Panc1 (cell line): ENCODE data around the gene ICA1. TPM values are rescaled to one million over a fixed set of nuclear protein-coding genes. Genes with fewer than 3 reads are reported as not detected.

Experiments used
- ATAC-seq: fragments of 200-7000 bp; cut with Tn5 transposase; 2 replicates; pipeline ENCODE4 v1.9.1; 2020; ENCODE audit warnings: mild to moderate bottlenecking, moderate library complexity
- BruUV-seq: library from RNA; stranded (reverse); fragments of 400-500 nt; replicated peaks from 2 replicates; lab custom pipeline; 2021; lab: Mats Ljungman, UMichigan
- CTCF ChIA-PET: fragments of 300-600 bp; sonication (Branson Sonifier 250); formaldehyde crosslinking; loops from one replicate; lab custom pipeline; 2022; ENCODE audit warnings: antibody characterized with exemption; lab: Charles Lee
- POLR2A ChIA-PET: fragments of 300-600 bp; sonication (Branson Sonifier 250); formaldehyde crosslinking; loops from one replicate; lab custom pipeline; 2022; ENCODE audit warnings: antibody characterized with exemption; lab: Charles Lee
- DNase-seq: peaks from one replicate; pipeline ENCODE4 v3.0.0-alpha.2; 2010; ENCODE audit warnings: low read depth, low spot score
- H3K27ac ChIP-seq: 2 replicates; pipeline ENCODE4 v1.5.1; 2011; ENCODE audit warnings: mild to moderate bottlenecking, low read length, inconsistent platforms
- H3K27me3 ChIP-seq: fragments of 200-500 bp; sonication (Bioruptor generic); 2 replicates; pipeline ENCODE4 v1.6.0; 2014; ENCODE audit warnings: low read length, inconsistent platforms; ENCODE audit not compliant: control insufficient read depth, insufficient read depth
- H3K36me3 ChIP-seq: fragments of 200-500 bp; sonication (Bioruptor generic); 2 replicates; pipeline ENCODE4 v1.5.1; 2014; ENCODE audit warnings: inconsistent platforms, mild to moderate bottlenecking, low read length, moderate library complexity; ENCODE audit not compliant: control insufficient read depth, insufficient read depth
- H3K4me1 ChIP-seq: 2 replicates; pipeline ENCODE4 v1.5.1; 2011; ENCODE audit warnings: inconsistent platforms, mild to moderate bottlenecking, low read length, moderate library complexity; ENCODE audit not compliant: control insufficient read depth, insufficient read depth
- H3K4me3 ChIP-seq, 2 experiments: 2 replicates each; pipeline ENCODE4 v1.5.1; 2011 to 2012; ENCODE audit warnings: low read depth in 2 of 2, low read length in 2 of 2, mild to moderate bottlenecking in 2 of 2, inconsistent platforms in 1 of 2, moderate library complexity in 1 of 2
- H3K9me3 ChIP-seq: fragments of 200-500 bp; sonication (Bioruptor generic); 2 replicates; pipeline ENCODE4 v1.5.1; 2014; ENCODE audit warnings: low read depth, mild to moderate bottlenecking, inconsistent platforms, low read length, moderate library complexity; ENCODE audit not compliant: control insufficient read depth, insufficient read depth
- CTCF ChIP-seq: fragments of 450-650 bp; IDR thresholded peaks from 2 replicates; pipeline ENCODE4 v1.5.1; 2017; ENCODE audit warnings: mild to moderate bottlenecking
- POLR2AphosphoS5 ChIP-seq: IDR thresholded peaks from 2 replicates; pipeline ENCODE4 v1.6.1; 2012; ENCODE audit warnings: mild to moderate bottlenecking, low read depth, low read length, moderate library complexity
- REST ChIP-seq, 2 experiments: IDR thresholded peaks; 2 replicates each; pipeline ENCODE4 v1.6.1; 2011 to 2012; ENCODE audit warnings: low read depth in 2 of 2, control low read depth in 1 of 2, low read length in 1 of 2, mild to moderate bottlenecking in 1 of 2, moderate library complexity in 1 of 2; ENCODE audit not compliant: insufficient read depth in 1 of 2
- SIN3A ChIP-seq: IDR thresholded peaks from 2 replicates; pipeline ENCODE4 v1.6.1; 2012; ENCODE audit warnings: low read depth, mild to moderate bottlenecking, low read length, moderate library complexity, borderline replicate concordance; ENCODE audit not compliant: insufficient read depth
- TCF7L2 ChIP-seq: IDR thresholded peaks from 2 replicates; pipeline ENCODE4 v1.6.1; 2011; ENCODE audit warnings: mild to moderate bottlenecking, low read depth, low read length, inconsistent platforms
- in situ Hi-C: cut with HindIII; loops from 2 replicates; pipeline ENCODE4 v1.10.0; 2016; ENCODE audit warnings: low sequenced_read_pairs, low pct_unique_long_range_greater_than_20kb
- intact Hi-C: fragments of 100-400 bp; cut with micrococcal nuclease; formaldehyde crosslinking; loops from one replicate; pipeline ENCODE4 v1.10.0; 2022; ENCODE audit not compliant: unreplicated experiment
- total RNA-seq: library from RNA; stranded (reverse); gene quantifications from one replicate; pipeline ENCODE4 v1.2.1, GENCODE V29; 2021; ENCODE audit not compliant: unreplicated experiment

ICA1 gene
- total RNA-seq, 1 experiment from 2014 or later = 1.1 TPM

GRCh38 chr7:8134089-8134733 is 127.8 kb downstream of the ICA1 start:
- DNase-seq (no peak), ATAC-seq (no peak)
- no peak overlapping the region for H3K27ac ChIP-seq
- ChIA-PET CTCF (no interaction called here), POLR2A (no interaction called here)
- no peaks in the 10 kb centered on the region for H3K9me3 ChIP-seq
- intact Hi-C loops (no loop called here), in situ Hi-C loops (no loop called here)
- no peak for TF ChIP-seq POLR2AphosphoS5
- no peak for TF ChIP-seq CTCF
- no peak for TF ChIP-seq TCF7L2
- no peak for TF ChIP-seq REST (IDR thresholded peaks at IDR 0.05; ENCODE audit: insufficient read depth in 1 of 2, low read depth in 2 of 2, low read length in 1 of 2)
- TF ChIP-seq SIN3A = no peak
- H3K4me3 ChIP-seq = no peak overlapping the region
- no peaks in the 10 kb centered on the region for H3K4me1 ChIP-seq
- no peaks in the 10 kb centered on the region for H3K36me3 ChIP-seq
- no TSS peak for BruUV-seq
- H3K27me3 ChIP-seq = no peaks in the 10 kb centered on the region; the same call in 1 of the 2 replicates

- POLR2A ChIA-PET = no interaction called here
- Histone ChIP-seq H3K36me3 (no peaks in the 10 kb centered on the region), H3K9me3 (no peaks in the 10 kb centered on the region), H3K4me1 (no peaks in the 10 kb centered on the region), H3K4me3 (no peak overlapping the region), H3K27me3 (no peaks in the 10 kb centered on the region; the same call in 1 of the 2 replicates), H3K27ac (no peak overlapping the region)
- no TSS peak for BruUV-seq
- CTCF ChIA-PET = no interaction called here
- TF ChIP-seq SIN3A (no peak), CTCF (no peak), TCF7L2 (no peak), REST (IDR thresholded peaks at IDR 0.05; ENCODE audit: insufficient read depth in 1 of 2, low read depth in 2 of 2, low read length in 1 of 2) (no peak)
- DNase-seq = no peak
- in situ Hi-C loops = no loop called here
- intact Hi-C loops = no loop called here
- ATAC-seq = no peak
These were observed 128.6 kb downstream of the ICA1 start for GRCh38 chr7:8133188-8133848.
